Effector memory CD4-positive, alpha-beta T cell (primary cell): ENCODE data around the gene FBF1.
"Not testable (repeated sequence)": the region's sequence is repeated elsewhere in the genome, so short reads cannot be mapped to it uniquely, and the experiment has no call there.

ENCODE experiments used
- DNase-seq, 3 donors: peaks; one replicate each; pipeline ENCODE4 v3.0.0-alpha.2; 2020
- H3K27ac ChIP-seq: 2 replicates; pipeline ENCODE4 v1.7.0; 2013; ENCODE audit warnings: mild to moderate bottlenecking, low read length, moderate library complexity; ENCODE audit not compliant: insufficient read depth, poor library complexity, severe bottlenecking
- H3K27me3 ChIP-seq: replicated peaks from 2 replicates; pipeline ENCODE4 v1.7.0; 2013; ENCODE audit warnings: mild to moderate bottlenecking, low read length; ENCODE audit not compliant: insufficient read depth, control insufficient read depth, poor library complexity, severe bottlenecking
- H3K36me3 ChIP-seq: 2 replicates; pipeline ENCODE4 v1.7.0; 2013; ENCODE audit warnings: mild to moderate bottlenecking, low read length, moderate library complexity; ENCODE audit not compliant: control insufficient read depth, insufficient read depth
- H3K4me1 ChIP-seq: 2 replicates; pipeline ENCODE4 v1.7.0; 2013; ENCODE audit warnings: low read length, mild to moderate bottlenecking; ENCODE audit not compliant: control insufficient read depth, insufficient read depth, poor library complexity, severe bottlenecking
- H3K4me3 ChIP-seq: 2 replicates; pipeline ENCODE4 v1.7.0; 2013; ENCODE audit warnings: low read length, low read depth, mild to moderate bottlenecking; ENCODE audit not compliant: insufficient read depth, poor library complexity, severe bottlenecking
- H3K9me3 ChIP-seq: 2 replicates; pipeline ENCODE4 v1.7.0; 2013; ENCODE audit warnings: mild to moderate bottlenecking, low read length, moderate library complexity; ENCODE audit not compliant: control insufficient read depth

Gene FBF1

GRCh38 chr17:75876190-75876937 lies 64.5 kb downstream of the FBF1 start:
- peaks cover 54% of the 10 kb centered on the region for H3K4me1 ChIP-seq
- H3K36me3 ChIP-seq: peaks cover 9% of the 10 kb centered on the region
- H3K27ac ChIP-seq: peak overlapping the region; percentile 74
- DNase-seq: peak; percentile 60 to 76 (median 65)
- H3K9me3 ChIP-seq: no peaks in the 10 kb centered on the region
- H3K27me3 ChIP-seq: no peaks in the 10 kb centered on the region
- peak overlapping the region; percentile 61 for H3K4me3 ChIP-seq

GRCh38 chr17:75875940-75876189 lies 65.0 kb downstream of the FBF1 start:
- no peaks in the 10 kb centered on the region for H3K27me3 ChIP-seq
- H3K27ac ChIP-seq: peak overlapping the region; percentile 74
- no peak for DNase-seq
- peaks cover 54% of the 10 kb centered on the region for H3K4me1 ChIP-seq
- no peaks in the 10 kb centered on the region for H3K9me3 ChIP-seq
- peak overlapping the region; percentile 61 for H3K4me3 ChIP-seq
- peaks cover 9% of the 10 kb centered on the region for H3K36me3 ChIP-seq

GRCh38 chr17:75875182-75875939 lies 65.5 kb downstream of the FBF1 start:
- H3K4me1 ChIP-seq: peaks cover 54% of the 10 kb centered on the region
- H3K9me3 ChIP-seq: no peaks in the 10 kb centered on the region
- no peak for DNase-seq
- peak overlapping the region; percentile 74 for H3K27ac ChIP-seq
- H3K27me3 ChIP-seq: no peaks in the 10 kb centered on the region
- H3K4me3 ChIP-seq: peak overlapping the region; percentile 61
- peaks cover 9% of the 10 kb centered on the region for H3K36me3 ChIP-seq

GRCh38 chr17:75874323-75875181 lies 66.3 kb downstream of the FBF1 start:
- H3K9me3 ChIP-seq: no peaks in the 10 kb centered on the region
- H3K4me1 ChIP-seq: peaks cover 54% of the 10 kb centered on the region
- no peak for DNase-seq
- no peaks in the 10 kb centered on the region for H3K27me3 ChIP-seq
- H3K27ac ChIP-seq: peak overlapping the region; percentile 74
- no peak overlapping the region for H3K4me3 ChIP-seq
- peaks cover 9% of the 10 kb centered on the region for H3K36me3 ChIP-seq

- H3K27ac ChIP-seq: peak overlapping the region; percentile 72
- H3K27me3 ChIP-seq: no peaks in the 10 kb centered on the region
- no peaks in the 10 kb centered on the region for H3K9me3 ChIP-seq
- DNase-seq: no peak
- H3K36me3 ChIP-seq: peaks cover 9% of the 10 kb centered on the region
- no peak overlapping the region for H3K4me3 ChIP-seq
- H3K4me1 ChIP-seq: peaks cover 54% of the 10 kb centered on the region
Observed at GRCh38 chr17:75873587-75874322, 67.1 kb downstream of the FBF1 start.

- Histone ChIP-seq H3K27ac (peak overlapping the region; percentile 72), H3K27me3 (no peaks in the 10 kb centered on the region), H3K36me3 (peaks cover 9% of the 10 kb centered on the region), H3K4me1 (peaks cover 50% of the 10 kb centered on the region), H3K9me3 (no peaks in the 10 kb centered on the region), H3K4me3 (peak overlapping the region; percentile 26)
- peak; percentile 18 to 54 (median 45) for DNase-seq
Observed at GRCh38 chr17:75872434-75873351, 68.1 kb downstream of the FBF1 start.

GRCh38 chr17:75870228-75870627 lies 70.6 kb downstream of the FBF1 start:
- H3K27me3 ChIP-seq, H3K4me3 ChIP-seq, H3K36me3 ChIP-seq, DNase-seq, H3K27ac ChIP-seq, H3K9me3 ChIP-seq: not testable (repeated sequence)
- H3K4me1 ChIP-seq: peaks cover 25% of the 10 kb centered on the region

- Histone ChIP-seq H3K27ac (no peak overlapping the region), H3K27me3 (no peaks in the 10 kb centered on the region), H3K9me3 (no peaks in the 10 kb centered on the region), H3K36me3 (peaks cover 7% of the 10 kb centered on the region), H3K4me1 (peaks cover 22% of the 10 kb centered on the region), H3K4me3 (no peak overlapping the region)
- no peak for DNase-seq
Observed at GRCh38 chr17:75869282-75870141, 71.3 kb downstream of the FBF1 start.
